Sigmoid colon (tissue), 7 donors: ENCODE results near the gene CFAP99. TPM values are rescaled to one million over a fixed set of nuclear protein-coding genes. Genes with fewer than 3 reads are reported as not detected.

Experiments used
- DNase-seq: peaks from one replicate; pipeline ENCODE4 v3.0.0-alpha.2; 2019
- H3K27ac ChIP-seq, 4 donors: fragments of 200-600 bp; sonication (generic); one replicate each; pipeline ENCODE4 v1.5.1; 2016 to 2019; ENCODE audit warnings: mild to moderate bottlenecking in 1 of 4
- H3K27me3 ChIP-seq, 3 donors: fragments of 200-600 bp; sonication (generic); one replicate each; pipeline ENCODE4 v1.5.1; 2019; ENCODE audit warnings: mild to moderate bottlenecking in 1 of 3
- H3K36me3 ChIP-seq, 4 donors: fragments of 200-600 bp; sonication (generic); one replicate each; pipeline ENCODE4 v1.5.1; 2016 to 2019
- H3K4me1 ChIP-seq, 4 donors: fragments of 200-600 bp; sonication (generic); one replicate each; pipeline ENCODE4 v1.5.1; 2017 to 2019
- H3K4me3 ChIP-seq, 4 donors: fragments of 200-600 bp; sonication (generic); one replicate each; pipeline ENCODE4 v1.5.1; 2017 to 2019; ENCODE audit warnings: mild to moderate bottlenecking in 2 of 4, moderate library complexity in 1 of 4
- H3K9me3 ChIP-seq, 4 donors: fragments of 200-600 bp in 3 of 4; sonication (generic) in 3 of 4; one replicate each; pipeline versions ENCODE4 v1.5.1 to v1.6.1; 2013 to 2019
- EP300 ChIP-seq, 4 donors: sonication (generic); formaldehyde crosslinking; IDR thresholded peaks; one replicate each; pipeline ENCODE4 v1.6.1; 2017; ENCODE audit warnings: antibody characterized with exemption in 4 of 4
- POLR2A ChIP-seq, 2 donors: fragments of 450-650 bp; IDR thresholded peaks; one replicate each; pipeline ENCODE4 v1.6.1; 2016; ENCODE audit warnings: antibody characterized with exemption in 2 of 2, mild to moderate bottlenecking in 2 of 2, moderate library complexity in 2 of 2
- POLR2AphosphoS5 ChIP-seq, 4 donors: sonication (generic); formaldehyde crosslinking; IDR thresholded peaks; one replicate each; pipeline ENCODE4 v1.6.1; 2017; ENCODE audit warnings: antibody characterized with exemption in 4 of 4
- WGBS, 2 donors: extraction: QIAGEN DNeasy Blood & Tissue Kit; methylation state at CpG; one replicate each; pipeline ENCODE4 v1.1.7; 2013; 5-methylcytosine and 5-hydroxymethylcytosine counted together
- intact Hi-C: fragments of 100-400 bp; cut with DNase I; formaldehyde crosslinking; loops from one replicate; pipeline ENCODE4 v1.15.1; 2023
- polyA plus RNA-seq, 3 donors: library from polyadenylated mRNA; stranded (reverse); fragments of 200-250 nt; gene quantifications; one replicate each; pipeline ENCODE4 v1.2.3, GENCODE V29; 2013
- total RNA-seq, 4 donors: library from RNA; depleted of rRNA; stranded (reverse); fragments of >200 nt; gene quantifications; one replicate each; pipeline ENCODE4 v1.1.0, GENCODE V29; 2016
- TF ChIP-seq, protein P1 (sequence below), 4 experiments: fragments of 450-650 bp in 3 of 4; fragments of 200-600 bp in 1 of 4; IDR thresholded peaks; one replicate each; pipeline ENCODE4 v1.5.1; 2016 to 2019; ENCODE audit warnings: antibody characterized with exemption in 4 of 4, mild to moderate bottlenecking in 3 of 4, moderate library complexity in 2 of 4
- donor health status: healthy with polysubstance abuse.
- donor health status: Bipolar disorder and iron deficiency.
- donor health status: healthy.

The CFAP99 gene
- total and polyA plus RNA-seq, 7 donors, result 0.58 TPM; not detected in 6

DNA sequence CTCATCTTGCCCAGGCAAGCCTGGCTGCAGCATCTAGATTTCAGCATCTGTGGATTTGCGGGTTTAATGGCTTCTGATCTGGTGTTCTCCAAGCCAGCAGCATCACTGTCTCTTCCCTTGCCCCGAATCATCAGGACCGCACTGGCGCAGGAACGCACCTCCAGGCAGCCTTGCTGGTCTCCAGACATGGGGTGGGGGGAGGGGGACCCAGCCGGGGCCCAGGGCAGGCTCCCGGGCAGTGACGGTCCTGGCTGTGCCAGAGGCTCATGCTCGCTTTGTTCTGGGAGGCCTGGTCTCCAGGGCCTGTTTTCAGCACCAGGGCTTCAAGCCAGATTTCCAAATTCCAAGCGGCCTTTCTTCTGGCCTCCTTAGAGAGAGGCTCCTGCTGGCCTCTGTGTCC lies 4.9 kb downstream of the CFAP99 start:
- Histone ChIP-seq H3K36me3 (no peaks in the 10 kb centered on the region), H3K27ac (no peak overlapping the region), H3K9me3 (no peaks in the 10 kb centered on the region), H3K27me3 (peaks cover 0 to 57% (median 40%) of the 10 kb centered on the region in 3 donors), H3K4me3 (no peak overlapping the region), H3K4me1 (peaks cover 0 to 10% (median 10%) of the 10 kb centered on the region in 4 donors)
- intact Hi-C loops, result no loop called here
- 85 to 87% methylated on average over 10 of the region's 10 CpGs for WGBS, 2 donors
- DNase-seq, result no peak
- TF ChIP-seq, protein P1, sequence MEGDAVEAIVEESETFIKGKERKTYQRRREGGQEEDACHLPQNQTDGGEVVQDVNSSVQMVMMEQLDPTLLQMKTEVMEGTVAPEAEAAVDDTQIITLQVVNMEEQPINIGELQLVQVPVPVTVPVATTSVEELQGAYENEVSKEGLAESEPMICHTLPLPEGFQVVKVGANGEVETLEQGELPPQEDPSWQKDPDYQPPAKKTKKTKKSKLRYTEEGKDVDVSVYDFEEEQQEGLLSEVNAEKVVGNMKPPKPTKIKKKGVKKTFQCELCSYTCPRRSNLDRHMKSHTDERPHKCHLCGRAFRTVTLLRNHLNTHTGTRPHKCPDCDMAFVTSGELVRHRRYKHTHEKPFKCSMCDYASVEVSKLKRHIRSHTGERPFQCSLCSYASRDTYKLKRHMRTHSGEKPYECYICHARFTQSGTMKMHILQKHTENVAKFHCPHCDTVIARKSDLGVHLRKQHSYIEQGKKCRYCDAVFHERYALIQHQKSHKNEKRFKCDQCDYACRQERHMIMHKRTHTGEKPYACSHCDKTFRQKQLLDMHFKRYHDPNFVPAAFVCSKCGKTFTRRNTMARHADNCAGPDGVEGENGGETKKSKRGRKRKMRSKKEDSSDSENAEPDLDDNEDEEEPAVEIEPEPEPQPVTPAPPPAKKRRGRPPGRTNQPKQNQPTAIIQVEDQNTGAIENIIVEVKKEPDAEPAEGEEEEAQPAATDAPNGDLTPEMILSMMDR (IDR thresholded peaks at IDR 0.05), result no peak
- TF ChIP-seq POLR2AphosphoS5 (IDR thresholded peaks at IDR 0.05), result no peak
- no peak for TF ChIP-seq EP300 (IDR thresholded peaks at IDR 0.05)
- TF ChIP-seq POLR2A (IDR thresholded peaks at IDR 0.05), result no peak

DNA sequence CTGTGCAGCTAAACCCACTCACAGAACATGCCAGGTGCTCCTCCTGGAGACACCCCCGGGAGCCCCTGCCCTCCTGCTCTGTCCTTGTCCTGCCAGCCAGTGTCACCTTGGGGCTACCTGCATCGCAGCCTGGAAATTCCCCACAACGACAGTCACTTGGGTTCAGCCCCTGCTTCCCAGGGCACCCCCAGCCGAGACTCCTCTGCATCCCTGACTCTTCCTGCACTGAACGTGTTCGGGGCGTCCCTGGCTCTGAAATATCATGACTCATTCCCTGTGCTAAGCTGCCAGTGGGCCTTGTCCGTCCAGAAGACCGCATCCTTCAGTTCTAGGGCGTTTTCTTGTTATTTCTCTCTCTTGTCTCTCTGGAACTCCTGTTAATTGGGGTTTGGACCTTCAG lies 5.8 kb downstream of the CFAP99 start:
- no peak for TF ChIP-seq POLR2AphosphoS5 (IDR thresholded peaks at IDR 0.05)
- TF ChIP-seq, protein P1 (IDR thresholded peaks at IDR 0.05), result no peak
- no peak for TF ChIP-seq POLR2A (IDR thresholded peaks at IDR 0.05)
- no peak for TF ChIP-seq EP300 (IDR thresholded peaks at IDR 0.05)
- DNase-seq, result no peak
- 82 to 84% methylated on average over 10 of the region's 10 CpGs for WGBS, 2 donors
- no peak overlapping the region for H3K4me3 ChIP-seq
- intact Hi-C loops, result no loop called here
- H3K36me3 ChIP-seq, result no peaks in the 10 kb centered on the region
- H3K4me1 ChIP-seq, result peaks cover 0 to 2% (median 2%) of the 10 kb centered on the region in 4 donors
- no peaks in the 10 kb centered on the region for H3K9me3 ChIP-seq
- no peak overlapping the region for H3K27ac ChIP-seq
- H3K27me3 ChIP-seq, result peaks cover 0 to 53% (median 39%) of the 10 kb centered on the region in 3 donors

DNA sequence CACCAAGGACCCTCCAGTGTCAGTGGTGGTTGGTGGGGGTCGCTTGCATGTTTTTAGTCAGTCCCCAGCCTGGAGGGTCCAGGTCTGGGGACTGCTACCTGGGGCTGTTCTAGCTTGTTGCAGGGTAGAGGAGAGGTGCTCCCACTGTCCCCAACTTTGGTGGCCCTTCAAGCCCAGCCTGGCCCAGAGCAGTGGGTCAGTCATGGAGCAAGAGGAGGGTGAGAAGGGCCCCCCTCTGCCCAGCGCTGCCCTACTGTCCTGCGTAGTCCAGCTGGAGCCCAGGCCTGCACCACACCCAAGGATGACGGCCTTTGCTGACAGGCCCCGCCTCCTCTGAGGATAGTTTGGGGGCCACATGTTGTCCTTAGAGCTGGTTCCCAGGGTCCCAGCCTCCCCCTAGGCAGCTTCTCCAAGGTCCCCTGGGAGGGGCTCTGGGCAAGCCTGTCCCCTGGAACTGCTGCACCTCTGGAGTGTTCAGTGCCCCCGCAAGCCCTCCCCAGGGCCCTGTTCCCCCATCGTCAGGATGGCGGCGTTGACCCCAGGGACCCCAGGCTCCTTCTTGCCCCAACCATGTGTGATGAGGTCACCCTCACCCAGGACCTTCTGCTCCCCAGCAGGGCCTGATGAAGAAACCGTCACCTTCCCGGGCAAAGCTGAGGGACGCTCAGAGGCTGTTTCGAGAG lies 6.8 kb downstream of the CFAP99 start:
- Histone ChIP-seq H3K4me3 (no peak overlapping the region), H3K27me3 (peaks cover 0 to 44% (median 30%) of the 10 kb centered on the region in 3 donors), H3K9me3 (no peaks in the 10 kb centered on the region), H3K4me1 (no peaks in the 10 kb centered on the region), H3K36me3 (no peaks in the 10 kb centered on the region), H3K27ac (no peak overlapping the region)
- intact Hi-C loops, result no loop called here
- no peak for DNase-seq
- WGBS, 2 donors, result 89 to 94% methylated on average over 13 of the region's 13 CpGs
- TF ChIP-seq EP300 (IDR thresholded peaks at IDR 0.05), result no peak
- TF ChIP-seq POLR2A (IDR thresholded peaks at IDR 0.05), result no peak
- TF ChIP-seq, protein P1 (IDR thresholded peaks at IDR 0.05), result no peak
- TF ChIP-seq POLR2AphosphoS5 (IDR thresholded peaks at IDR 0.05), result no peak

DNA sequence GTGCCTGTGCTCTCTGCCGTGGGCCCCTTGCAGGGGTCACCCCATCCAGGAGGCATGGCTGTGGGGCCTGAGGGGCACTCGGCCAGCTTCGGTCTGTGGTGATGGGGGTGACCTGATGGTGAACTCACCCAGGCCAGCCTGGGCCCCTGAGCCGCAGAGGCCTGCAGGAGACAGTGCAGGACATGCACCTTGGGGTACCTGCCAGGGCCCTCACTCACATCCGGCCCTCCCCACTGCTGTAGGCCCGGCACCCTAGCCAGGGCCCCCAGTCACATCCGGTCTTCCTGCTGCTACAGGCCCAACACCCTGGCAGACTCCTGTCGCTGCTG lies 7.3 kb downstream of the CFAP99 start:
- Histone ChIP-seq H3K27me3 (peaks cover 0 to 38% (median 25%) of the 10 kb centered on the region in 3 donors), H3K4me1 (no peaks in the 10 kb centered on the region), H3K9me3 (no peaks in the 10 kb centered on the region), H3K27ac (no peak overlapping the region), H3K4me3 (no peak overlapping the region), H3K36me3 (no peaks in the 10 kb centered on the region)
- TF ChIP-seq, protein P1 (IDR thresholded peaks at IDR 0.05), result no peak
- no peak for TF ChIP-seq EP300 (IDR thresholded peaks at IDR 0.05)
- TF ChIP-seq POLR2A (IDR thresholded peaks at IDR 0.05), result no peak
- TF ChIP-seq POLR2AphosphoS5 (IDR thresholded peaks at IDR 0.05), result no peak
- intact Hi-C loops, result no loop called here
- 88% methylated on average over 8 of the region's 8 CpGs for WGBS, 2 donors
- no peak for DNase-seq
